GM12872 (cell line): Measurements from ENCODE around the gene PAEP.

Source experiments
- TF ChIP-seq, protein P1 (sequence below): IDR thresholded peaks from 3 replicates; pipeline ENCODE4 v1.5.1; 2011; ENCODE audit warnings: low read depth, mild to moderate bottlenecking, low read length, moderate library complexity; ENCODE audit not compliant: insufficient read depth

Gene PAEP

DNA sequence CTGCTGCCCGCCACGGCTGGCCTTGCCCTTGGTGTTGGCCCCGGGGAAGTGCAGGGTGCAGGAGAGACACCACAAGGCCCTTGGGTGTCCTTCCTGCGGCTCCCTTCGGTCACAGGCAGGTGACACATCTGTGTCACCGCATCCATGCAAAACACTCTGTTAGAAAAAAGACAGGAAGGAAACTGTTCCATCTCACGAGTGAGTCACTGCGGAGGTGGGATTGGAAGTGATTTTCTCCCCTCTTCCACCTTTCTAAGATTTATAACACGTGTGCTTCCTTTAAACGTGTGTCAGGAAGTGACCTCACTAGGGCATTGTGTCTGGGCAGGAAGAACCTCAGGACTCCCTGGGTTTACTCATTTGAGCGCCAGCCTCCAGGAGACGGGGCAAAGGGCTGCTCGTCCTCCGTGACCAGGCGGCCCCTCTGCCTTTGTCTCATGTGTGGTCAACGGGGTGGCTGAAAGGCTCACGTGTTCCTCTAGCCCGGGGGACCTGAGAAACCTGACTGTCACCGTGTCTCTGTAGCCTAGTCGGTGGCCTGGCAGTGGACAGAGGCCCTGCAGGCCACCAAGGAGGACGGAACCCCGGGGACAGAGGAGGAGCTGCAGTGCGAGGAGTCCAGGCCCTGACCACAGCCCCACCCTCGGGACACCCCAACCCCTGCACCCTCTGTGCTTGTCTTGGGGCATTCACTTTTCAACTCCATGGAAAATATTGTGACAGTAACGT lies 45.3 kb upstream of the PAEP start:
- TF ChIP-seq, protein P1, sequence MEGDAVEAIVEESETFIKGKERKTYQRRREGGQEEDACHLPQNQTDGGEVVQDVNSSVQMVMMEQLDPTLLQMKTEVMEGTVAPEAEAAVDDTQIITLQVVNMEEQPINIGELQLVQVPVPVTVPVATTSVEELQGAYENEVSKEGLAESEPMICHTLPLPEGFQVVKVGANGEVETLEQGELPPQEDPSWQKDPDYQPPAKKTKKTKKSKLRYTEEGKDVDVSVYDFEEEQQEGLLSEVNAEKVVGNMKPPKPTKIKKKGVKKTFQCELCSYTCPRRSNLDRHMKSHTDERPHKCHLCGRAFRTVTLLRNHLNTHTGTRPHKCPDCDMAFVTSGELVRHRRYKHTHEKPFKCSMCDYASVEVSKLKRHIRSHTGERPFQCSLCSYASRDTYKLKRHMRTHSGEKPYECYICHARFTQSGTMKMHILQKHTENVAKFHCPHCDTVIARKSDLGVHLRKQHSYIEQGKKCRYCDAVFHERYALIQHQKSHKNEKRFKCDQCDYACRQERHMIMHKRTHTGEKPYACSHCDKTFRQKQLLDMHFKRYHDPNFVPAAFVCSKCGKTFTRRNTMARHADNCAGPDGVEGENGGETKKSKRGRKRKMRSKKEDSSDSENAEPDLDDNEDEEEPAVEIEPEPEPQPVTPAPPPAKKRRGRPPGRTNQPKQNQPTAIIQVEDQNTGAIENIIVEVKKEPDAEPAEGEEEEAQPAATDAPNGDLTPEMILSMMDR, result no peak

GRCh38 chr9:135517407-135517822 lies 44.1 kb upstream of the PAEP start:
- TF ChIP-seq, protein P1, result no peak

- TF ChIP-seq, protein P1, result no peak
Measured at GRCh38 chr9:135519179-135519971, 42.2 kb upstream of the PAEP start.

DNA sequence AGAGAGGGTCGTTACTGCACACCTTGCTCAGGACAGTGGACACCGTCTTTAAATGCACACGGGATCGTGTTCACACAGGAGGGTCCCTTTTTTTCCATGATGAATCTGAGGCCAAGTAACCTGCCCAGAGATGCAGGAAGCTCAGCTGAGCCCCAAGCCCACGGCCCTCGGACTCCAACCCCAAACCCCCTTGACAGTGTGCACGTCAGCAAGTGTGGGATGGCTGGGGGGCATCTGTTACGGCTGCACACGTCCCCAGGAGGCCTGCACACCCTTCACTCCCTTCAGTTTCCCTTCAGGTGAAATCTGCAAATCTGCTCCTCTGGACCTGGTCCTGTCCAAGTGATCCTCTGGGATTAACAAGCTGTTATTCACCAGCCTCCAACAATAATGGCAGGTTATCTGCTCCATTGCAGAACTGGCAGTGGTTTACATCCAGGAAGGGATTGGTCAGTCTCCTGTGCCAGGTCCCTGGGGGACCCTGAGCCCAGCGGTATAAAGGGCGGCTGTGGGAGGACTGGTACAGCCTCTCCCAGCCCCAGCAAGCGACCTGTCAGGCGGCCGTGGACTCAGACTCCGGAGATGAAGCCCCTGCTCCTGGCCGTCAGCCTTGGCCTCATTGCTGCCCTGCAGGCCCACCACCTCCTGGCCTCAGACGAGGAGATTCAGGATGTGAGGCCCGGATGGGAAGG lies 40.5 kb upstream of the PAEP start, which contains the start of gene LCN1:
LCN1 (plus strand) TSS at position 525 of the 692 bp plus-strand sequence; CDS start at position 583, 58 bp downstream.
- TF ChIP-seq, protein P1, result no peak

- TF ChIP-seq, protein P1, result no peak
Measured at GRCh38 chr9:135521608-135522095, 39.9 kb upstream of the PAEP start.

- TF ChIP-seq, protein P1, result no peak
Measured at GRCh38 chr9:135522137-135522877, 39.2 kb upstream of the PAEP start.
